AG09319 (cell line): Measurements from ENCODE around the gene CRACDL.

Source experiments
- DNase-seq: peaks from one replicate; pipeline ENCODE4 v3.0.0-alpha.2; 2010; ENCODE audit warnings: low read depth; ENCODE audit errors: extremely low read depth
- TF ChIP-seq, protein P1 (sequence below): IDR thresholded peaks from 2 replicates; pipeline ENCODE4 v1.5.1; 2011; ENCODE audit warnings: low read depth, mild to moderate bottlenecking, inconsistent platforms, low read length, moderate library complexity

The CRACDL gene

GRCh38 chr2:98914713-98915580 is 21.1 kb downstream of the CRACDL start:
- no peak for DNase-seq
- TF ChIP-seq, protein P1, sequence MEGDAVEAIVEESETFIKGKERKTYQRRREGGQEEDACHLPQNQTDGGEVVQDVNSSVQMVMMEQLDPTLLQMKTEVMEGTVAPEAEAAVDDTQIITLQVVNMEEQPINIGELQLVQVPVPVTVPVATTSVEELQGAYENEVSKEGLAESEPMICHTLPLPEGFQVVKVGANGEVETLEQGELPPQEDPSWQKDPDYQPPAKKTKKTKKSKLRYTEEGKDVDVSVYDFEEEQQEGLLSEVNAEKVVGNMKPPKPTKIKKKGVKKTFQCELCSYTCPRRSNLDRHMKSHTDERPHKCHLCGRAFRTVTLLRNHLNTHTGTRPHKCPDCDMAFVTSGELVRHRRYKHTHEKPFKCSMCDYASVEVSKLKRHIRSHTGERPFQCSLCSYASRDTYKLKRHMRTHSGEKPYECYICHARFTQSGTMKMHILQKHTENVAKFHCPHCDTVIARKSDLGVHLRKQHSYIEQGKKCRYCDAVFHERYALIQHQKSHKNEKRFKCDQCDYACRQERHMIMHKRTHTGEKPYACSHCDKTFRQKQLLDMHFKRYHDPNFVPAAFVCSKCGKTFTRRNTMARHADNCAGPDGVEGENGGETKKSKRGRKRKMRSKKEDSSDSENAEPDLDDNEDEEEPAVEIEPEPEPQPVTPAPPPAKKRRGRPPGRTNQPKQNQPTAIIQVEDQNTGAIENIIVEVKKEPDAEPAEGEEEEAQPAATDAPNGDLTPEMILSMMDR: no peak

- no peak for DNase-seq
- TF ChIP-seq, protein P1: no peak
These were observed 21.9 kb downstream of the CRACDL start for GRCh38 chr2:98913916-98914712.

DNA sequence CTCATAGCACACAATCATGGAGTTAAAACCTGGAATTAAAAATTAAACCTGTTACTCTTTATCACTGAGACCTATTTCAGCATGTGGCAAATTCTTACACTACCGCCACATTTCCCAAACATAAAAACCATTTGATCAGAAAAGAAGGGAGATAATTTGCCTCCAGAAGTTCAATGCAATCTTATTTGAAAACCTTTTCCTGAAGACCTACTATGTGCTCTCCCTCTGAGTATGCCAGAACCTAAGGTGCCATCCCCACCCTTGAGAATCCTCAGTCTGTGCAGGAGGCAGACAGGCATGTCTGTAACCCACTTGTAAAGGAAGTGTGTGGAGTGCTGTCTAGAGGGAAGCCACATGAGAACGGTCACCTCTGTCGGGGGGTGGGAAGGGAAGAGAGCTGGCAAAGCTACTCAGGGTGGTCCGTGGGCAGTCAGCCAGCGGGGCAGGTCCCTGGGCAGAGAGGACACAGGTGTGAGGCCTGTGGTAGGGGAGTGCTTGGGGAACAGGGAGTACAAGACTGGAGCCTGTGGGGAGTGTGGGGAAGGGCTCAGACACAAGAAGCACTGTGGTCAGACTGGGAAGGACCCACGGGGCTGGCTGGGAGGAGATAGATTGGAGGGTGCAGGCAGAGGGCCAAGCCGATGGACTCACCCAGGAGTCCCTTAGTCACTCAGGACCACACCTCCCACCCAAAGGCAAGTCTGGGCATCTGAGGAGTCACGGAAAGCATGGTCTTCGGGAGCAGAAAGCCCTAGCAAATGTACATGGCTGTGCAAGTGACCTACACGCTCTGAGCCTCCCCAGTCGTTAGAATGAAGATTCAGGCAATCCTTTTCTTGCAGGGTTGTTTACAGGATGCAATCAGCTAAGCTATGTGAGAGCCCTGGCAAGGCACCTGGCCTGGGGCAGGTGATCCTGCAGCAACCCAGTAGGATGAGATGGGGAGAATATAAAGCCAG is 22.8 kb downstream of the CRACDL start:
- no peak for DNase-seq

GRCh38 chr2:98912221-98912851 is 23.7 kb downstream of the CRACDL start:
- DNase-seq: peak; percentile 49
- TF ChIP-seq, protein P1: no peak

More for the DNA sequence above, 22.8 kb downstream of the CRACDL start:
- TF ChIP-seq, protein P1: no peak

GRCh38 chr2:98911376-98912154 is 24.5 kb downstream of the CRACDL start:
- DNase-seq: no peak
- TF ChIP-seq, protein P1: no peak

DNA sequence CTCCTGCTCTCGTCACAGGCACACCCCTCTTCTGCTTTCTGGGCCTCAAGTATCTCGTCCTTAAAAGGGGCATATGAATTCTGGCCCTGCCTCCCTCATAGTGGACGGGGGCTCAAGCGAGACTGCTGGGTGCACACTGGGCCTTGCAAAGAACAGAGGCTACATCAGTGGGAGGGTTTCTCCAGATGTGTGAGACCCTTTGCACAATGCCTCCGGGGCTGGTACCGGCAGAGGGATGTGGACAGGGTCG is 25.0 kb downstream of the CRACDL start:
- no peak for DNase-seq
- TF ChIP-seq, protein P1: no peak
